Measurements from ENCODE around the gene EFTUD2.
"Not testable (repeated sequence)": the region's sequence is repeated elsewhere in the genome, so short reads cannot be mapped to it uniquely, and the experiment has no call there.

The EFTUD2 gene

GRCh38 chr17:44808656-44809388, 90.4 kb downstream of the EFTUD2 start:
- H3K36me3 ChIP-seq (ENCODE audit: control insufficient read depth in 2 of 2, insufficient read depth in 1 of 2, low read length in 2 of 2): peaks cover 18 to 30% of the 10 kb centered on the region in 2 experiments
- H3K27ac ChIP-seq (ENCODE audit: extremely low read depth, low read depth, low read length); POLR2A ChIA-PET; H3K9me3 ChIP-seq (ENCODE audit: control insufficient read depth, insufficient read depth, low read depth, low read length); H3K4me3 ChIP-seq (ENCODE audit: low read depth, low read length); H3K4me1 ChIP-seq (ENCODE audit: control insufficient read depth, insufficient read depth, low read length): not testable (repeated sequence)
- TF ChIP-seq ZBTB6 (tag by site-specific recombination; IDR thresholded peaks at IDR 0.05) (peak; percentile 55; the same call in 1 of the 2 replicates), PRDM10 (tag by site-specific recombination; IDR thresholded peaks at IDR 0.05) (0 out of 2 replicates have a peak, but pooled peaks have one; percentile 21)
- CTCF ChIA-PET: interaction anchor here (0.6 to 1.7 kb wide), 4 partner anchors 11 to 86 kb away, joined by 3 to 4 read pairs (median 3); no protein-coding TSS in a partner anchor

DNA sequence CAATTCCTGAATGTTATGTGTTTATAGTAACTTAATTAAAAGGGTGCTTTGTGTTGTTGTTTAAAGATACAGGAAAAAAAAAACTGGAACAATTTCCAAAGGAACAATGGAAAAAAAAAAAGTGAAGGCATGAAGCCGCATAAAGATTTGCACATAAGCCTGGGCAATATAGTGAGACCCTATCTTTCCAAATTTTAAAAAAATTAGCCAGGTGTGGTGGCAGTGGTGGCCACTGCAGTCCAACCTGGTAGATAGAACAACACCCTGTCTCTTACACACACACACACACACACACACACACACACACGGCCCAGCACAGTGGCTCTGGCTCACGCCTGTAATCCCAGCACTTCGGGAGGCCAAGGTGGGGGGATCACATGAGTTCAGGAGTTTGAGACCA, 91.1 kb downstream of the EFTUD2 start:
- Histone ChIP-seq H3K36me3 (ENCODE audit: control insufficient read depth in 2 of 2, insufficient read depth in 1 of 2, low read length in 2 of 2) (peaks cover 18 to 36% of the 10 kb centered on the region in 2 experiments), H3K4me3 (ENCODE audit: low read depth, low read length) (no peak overlapping the region), H3K4me1 (ENCODE audit: control insufficient read depth, insufficient read depth, low read length) (peaks cover 5% of the 10 kb centered on the region; the same call in 1 of the 2 replicates), H3K27ac (ENCODE audit: extremely low read depth, low read depth, low read length) (no peak overlapping the region), H3K9me3 (ENCODE audit: control insufficient read depth, insufficient read depth, low read depth, low read length) (no peaks in the 10 kb centered on the region)
- TF ChIP-seq ZNF169 (tag by site-specific recombination; IDR thresholded peaks at IDR 0.05): no peak
- no peak for TF ChIP-seq ZNF518A (tag by site-specific recombination; conservative IDR thresholded peaks at IDR 0.05; ENCODE audit: low read depth)
- no peak for TF ChIP-seq ZNF660 (tag by site-specific recombination; IDR thresholded peaks at IDR 0.05)
- TF ChIP-seq ZNF121 (tag by site-specific recombination; IDR thresholded peaks at IDR 0.05): peak; percentile 92
- ChIA-PET POLR2A (no interaction called here), CTCF (interaction anchor here (0.8 to 2.0 kb wide), 5 partner anchors 11 to 214 kb away, joined by 3 to 15 read pairs (median 3); no protein-coding TSS in a partner anchor)

- H3K4me1 ChIP-seq (ENCODE audit: control insufficient read depth, insufficient read depth, low read length): peaks cover 5% of the 10 kb centered on the region; the same call in 1 of the 2 replicates
- no peaks in the 10 kb centered on the region for H3K9me3 ChIP-seq (ENCODE audit: control insufficient read depth, insufficient read depth, low read depth, low read length)
- ChIA-PET CTCF (interaction anchor here (0.8 to 2.0 kb wide), 5 partner anchors 10 to 215 kb away, joined by 3 to 15 read pairs (median 3); no protein-coding TSS in a partner anchor), POLR2A (no interaction called here)
- H3K27ac ChIP-seq (ENCODE audit: extremely low read depth, low read depth, low read length): no peak overlapping the region
- peaks cover 19 to 37% of the 10 kb centered on the region in 2 experiments for H3K36me3 ChIP-seq (ENCODE audit: control insufficient read depth in 2 of 2, insufficient read depth in 1 of 2, low read length in 2 of 2)
- H3K4me3 ChIP-seq (ENCODE audit: low read depth, low read length): no peak overlapping the region
- TF ChIP-seq ZNF701 (tag by site-specific recombination; IDR thresholded peaks at IDR 0.05): no peak
- TF ChIP-seq ZNF664 (tag by site-specific recombination; IDR thresholded peaks at IDR 0.05): 0 out of 2 replicates have a peak, but pooled peaks have one; percentile 49
- TF ChIP-seq ZNF549 (tag by site-specific recombination; IDR thresholded peaks at IDR 0.05): no peak
- TF ChIP-seq ZNF341 (tag by site-specific recombination; IDR thresholded peaks at IDR 0.05; ENCODE audit: low read depth): 0 out of 2 replicates have a peak, but pooled peaks have one; percentile 14
- TF ChIP-seq ZBTB7A (tag by site-specific recombination; IDR thresholded peaks at IDR 0.05; ENCODE audit: low read depth): no peak
- no peak for TF ChIP-seq KLF9 (tag by site-specific recombination; IDR thresholded peaks at IDR 0.05; ENCODE audit: low read depth)
- TF ChIP-seq PRDM6 (tag by site-specific recombination; IDR thresholded peaks at IDR 0.05): peak; percentile 31; the same call in 1 of the 2 replicates
- TF ChIP-seq SP3 (tag by site-specific recombination; IDR thresholded peaks at IDR 0.05): no peak
- TF ChIP-seq SCRT1 (tag by site-specific recombination; IDR thresholded peaks at IDR 0.05; ENCODE audit: borderline replicate concordance): peak; percentile 7; the same call in 1 of the 2 replicates
- TF ChIP-seq ZNF37A (tag by site-specific recombination; IDR thresholded peaks at IDR 0.05): no peak
- no peak for TF ChIP-seq ZNF555 (tag by site-specific recombination; conservative IDR thresholded peaks at IDR 0.05)
- TF ChIP-seq ZEB2 (tag by site-specific recombination; IDR thresholded peaks at IDR 0.05): no peak
Observed at GRCh38 chr17:44807817-44808155, 91.5 kb downstream of the EFTUD2 start.

Measured in HEK293 (cell line).